GM10266 (cell line): Measurements from ENCODE around the gene MLF2.
"Not testable (repeated sequence)": the region's sequence is repeated elsewhere in the genome, so short reads cannot be mapped to it uniquely, and the experiment has no call there.

ENCODE experiments used
- DNase-seq: peaks from one replicate; pipeline ENCODE4 v3.0.0; 2012; ENCODE audit errors: extremely low spot score
- TF ChIP-seq, protein P1 (sequence below): IDR thresholded peaks from 2 replicates; pipeline ENCODE4 v1.5.1; 2012; ENCODE audit warnings: mild to moderate bottlenecking, low read depth; ENCODE audit not compliant: control insufficient read depth, insufficient read depth; ENCODE audit errors: missing control alignments

The MLF2 gene

DNA sequence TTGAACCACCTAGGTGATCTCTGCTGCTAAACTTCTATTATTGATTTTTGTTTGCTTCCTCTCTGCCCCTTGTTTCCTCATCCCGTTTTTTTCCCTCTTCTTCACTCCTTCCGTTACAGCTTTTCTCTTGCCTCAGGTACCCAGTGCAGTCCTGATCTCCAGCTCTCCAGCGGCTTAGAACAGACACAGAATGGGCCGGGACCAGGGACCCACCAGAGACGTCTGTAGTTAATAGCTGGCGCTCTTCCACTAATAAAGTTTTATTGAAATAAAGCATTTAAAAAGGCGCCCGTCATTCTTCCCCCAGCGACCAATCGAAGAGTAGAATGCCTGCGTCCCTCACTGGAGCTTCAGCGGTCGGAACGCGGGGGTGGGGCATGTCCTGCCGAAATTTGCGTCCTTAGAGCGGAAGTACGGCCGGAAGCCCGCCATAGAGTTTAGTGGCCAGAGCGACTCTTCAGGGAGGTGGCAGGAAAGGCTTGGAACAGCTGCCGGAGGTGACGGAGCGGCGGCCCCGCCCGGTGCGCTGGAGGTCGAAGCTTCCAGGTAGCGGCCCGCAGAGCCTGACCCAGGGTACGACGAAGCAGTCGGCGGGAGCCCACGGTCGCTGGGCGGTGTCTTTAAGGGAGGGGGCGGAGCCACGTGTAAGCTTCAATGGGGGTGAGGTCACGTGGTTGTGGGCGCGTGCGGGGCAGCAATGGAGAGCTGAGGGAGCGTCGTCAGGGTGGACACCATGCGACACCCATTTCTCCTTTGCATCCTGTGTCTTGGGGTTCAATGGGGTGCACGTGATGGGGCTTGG lies 29.1 kb downstream of the MLF2 start, which contains the start of gene COPS7A:
COPS7A (plus strand) TSS at position 440 of the 802 bp plus-strand sequence. CDS start 611 bp downstream, outside the sequence.
- peak; percentile 96 for DNase-seq
- TF ChIP-seq, protein P1, sequence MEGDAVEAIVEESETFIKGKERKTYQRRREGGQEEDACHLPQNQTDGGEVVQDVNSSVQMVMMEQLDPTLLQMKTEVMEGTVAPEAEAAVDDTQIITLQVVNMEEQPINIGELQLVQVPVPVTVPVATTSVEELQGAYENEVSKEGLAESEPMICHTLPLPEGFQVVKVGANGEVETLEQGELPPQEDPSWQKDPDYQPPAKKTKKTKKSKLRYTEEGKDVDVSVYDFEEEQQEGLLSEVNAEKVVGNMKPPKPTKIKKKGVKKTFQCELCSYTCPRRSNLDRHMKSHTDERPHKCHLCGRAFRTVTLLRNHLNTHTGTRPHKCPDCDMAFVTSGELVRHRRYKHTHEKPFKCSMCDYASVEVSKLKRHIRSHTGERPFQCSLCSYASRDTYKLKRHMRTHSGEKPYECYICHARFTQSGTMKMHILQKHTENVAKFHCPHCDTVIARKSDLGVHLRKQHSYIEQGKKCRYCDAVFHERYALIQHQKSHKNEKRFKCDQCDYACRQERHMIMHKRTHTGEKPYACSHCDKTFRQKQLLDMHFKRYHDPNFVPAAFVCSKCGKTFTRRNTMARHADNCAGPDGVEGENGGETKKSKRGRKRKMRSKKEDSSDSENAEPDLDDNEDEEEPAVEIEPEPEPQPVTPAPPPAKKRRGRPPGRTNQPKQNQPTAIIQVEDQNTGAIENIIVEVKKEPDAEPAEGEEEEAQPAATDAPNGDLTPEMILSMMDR, result peak; percentile 15

GRCh38 chr12:6722863-6723262 lies 30.1 kb downstream of the MLF2 start:
- DNase-seq, result no peak
- TF ChIP-seq, protein P1, result no peak

- TF ChIP-seq, protein P1, result no peak
- DNase-seq, result no peak
Measured at GRCh38 chr12:6716874-6717437, 36.0 kb downstream of the MLF2 start.

- not testable (repeated sequence) for DNase-seq
Measured at GRCh38 chr12:6716031-6716873, 36.7 kb downstream of the MLF2 start.

DNA sequence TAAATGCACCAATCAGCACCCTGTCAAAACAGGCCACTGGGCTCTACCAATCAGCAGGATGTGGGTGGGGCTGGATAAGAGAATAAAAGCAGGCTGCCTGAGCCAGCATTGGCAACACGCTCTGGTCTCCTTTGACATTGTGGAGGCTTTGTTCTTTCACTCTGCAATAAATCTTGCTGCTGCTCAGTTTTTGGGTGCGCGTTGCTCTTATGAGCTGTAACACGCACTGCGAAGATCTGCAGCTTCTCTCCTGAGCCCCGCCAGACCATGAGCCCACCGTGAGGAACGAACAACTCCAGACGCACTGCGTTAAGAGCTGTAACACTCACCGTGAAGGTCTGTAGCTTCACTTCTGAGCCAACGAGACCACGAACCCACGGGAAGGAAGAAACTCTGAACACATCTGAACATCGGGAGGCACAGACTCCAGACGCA lies 44.0 kb downstream of the MLF2 start:
- TF ChIP-seq, protein P1, result no peak
- no peak for DNase-seq

GRCh38 chr12:6708351-6708750 lies 44.6 kb downstream of the MLF2 start:
- not testable (repeated sequence) for DNase-seq

- TF ChIP-seq, protein P1, result no peak
- no peak for DNase-seq
Measured at GRCh38 chr12:6703631-6704030, 49.3 kb downstream of the MLF2 start.
